BLaER1 treated with 17β-estradiol and CSF1 and Interleukin-3, amounts not matched to agents 10 nM and 100 nM (cell line): ENCODE measurements around the gene CRKL.

ENCODE experiments used
- H3K27ac ChIP-seq, 11 experiments: shearing (Covaris generic); formaldehyde crosslinking; 2 replicates each; pipeline ENCODE4 v1.8.1; 2022
- H3K27me3 ChIP-seq, 11 experiments: shearing (Covaris generic); formaldehyde crosslinking; 2 replicates each; pipeline ENCODE4 v1.8.1; 2022
- H3K36me3 ChIP-seq, 11 experiments: shearing (Covaris generic); formaldehyde crosslinking; 2 replicates each; pipeline ENCODE4 v1.8.1; 2022
- H3K4me1 ChIP-seq, 10 experiments: shearing (Covaris generic); formaldehyde crosslinking; 2 replicates each; pipeline ENCODE4 v1.8.1; 2022
- H3K4me2 ChIP-seq, 11 experiments: shearing (Covaris generic); formaldehyde crosslinking; 2 replicates each; pipeline ENCODE4 v1.8.1; 2022
- H3K4me3 ChIP-seq, 10 experiments: shearing (Covaris generic); formaldehyde crosslinking; 2 replicates each; pipeline ENCODE4 v1.8.1; 2022
- H3K9ac ChIP-seq, 11 experiments: shearing (Covaris generic); formaldehyde crosslinking; 2 replicates each; pipeline ENCODE4 v1.8.1; 2022
- H3K9me3 ChIP-seq, 11 experiments: shearing (Covaris generic); formaldehyde crosslinking; replicated peaks in 1 of 11; 2 replicates each; pipeline ENCODE4 v1.8.1; 2022
- H4K20me1 ChIP-seq, 11 experiments: shearing (Covaris generic); formaldehyde crosslinking; 2 replicates each; pipeline ENCODE4 v1.8.1; 2022
- Cebpa-rat ChIP-seq, 11 experiments: shearing (Covaris generic); IDR thresholded peaks; 2 replicates each; pipeline ENCODE4 v1.8.1; 2022

CRKL gene

DNA sequence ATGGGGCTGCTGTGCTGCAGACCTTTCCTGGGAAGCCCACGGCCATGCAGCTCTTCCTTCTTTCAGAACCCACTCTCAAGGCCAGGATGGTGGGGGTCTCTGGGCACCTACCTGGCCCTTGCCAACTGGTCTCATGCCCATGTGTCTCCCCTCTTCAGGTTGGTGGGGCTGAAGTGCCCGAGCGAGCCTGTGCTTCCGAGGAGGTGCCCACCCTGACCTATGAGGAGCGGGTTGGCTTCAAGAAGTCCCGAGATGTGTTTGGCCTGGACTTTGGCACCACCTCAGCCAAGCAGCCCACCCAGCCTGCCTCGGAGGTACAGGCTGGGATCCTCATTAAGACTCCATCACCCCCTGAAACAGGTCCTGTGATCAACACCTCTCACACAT lies 74.8 kb downstream of the CRKL start:
- Histone ChIP-seq H3K27me3 (no peaks in the 10 kb centered on the region), H3K36me3 (peaks cover 39 to 91% (median 83%) of the 10 kb centered on the region in 11 experiments), H3K4me1 (peaks cover 12 to 21% (median 19%) of the 10 kb centered on the region in 10 experiments), H3K4me3 (no peak overlapping the region), H4K20me1 (peaks cover 0 to 96% (median 17%) of the 10 kb centered on the region in 11 experiments; a peak in 14 of 22 replicates), H3K27ac (no peak overlapping the region), H3K9ac (no peak overlapping the region), H3K4me2 (no peak overlapping the region), H3K9me3 (no peaks in the 10 kb centered on the region)
- TF ChIP-seq Cebpa-rat (IDR thresholded peaks at IDR 0.05), result no peak

DNA sequence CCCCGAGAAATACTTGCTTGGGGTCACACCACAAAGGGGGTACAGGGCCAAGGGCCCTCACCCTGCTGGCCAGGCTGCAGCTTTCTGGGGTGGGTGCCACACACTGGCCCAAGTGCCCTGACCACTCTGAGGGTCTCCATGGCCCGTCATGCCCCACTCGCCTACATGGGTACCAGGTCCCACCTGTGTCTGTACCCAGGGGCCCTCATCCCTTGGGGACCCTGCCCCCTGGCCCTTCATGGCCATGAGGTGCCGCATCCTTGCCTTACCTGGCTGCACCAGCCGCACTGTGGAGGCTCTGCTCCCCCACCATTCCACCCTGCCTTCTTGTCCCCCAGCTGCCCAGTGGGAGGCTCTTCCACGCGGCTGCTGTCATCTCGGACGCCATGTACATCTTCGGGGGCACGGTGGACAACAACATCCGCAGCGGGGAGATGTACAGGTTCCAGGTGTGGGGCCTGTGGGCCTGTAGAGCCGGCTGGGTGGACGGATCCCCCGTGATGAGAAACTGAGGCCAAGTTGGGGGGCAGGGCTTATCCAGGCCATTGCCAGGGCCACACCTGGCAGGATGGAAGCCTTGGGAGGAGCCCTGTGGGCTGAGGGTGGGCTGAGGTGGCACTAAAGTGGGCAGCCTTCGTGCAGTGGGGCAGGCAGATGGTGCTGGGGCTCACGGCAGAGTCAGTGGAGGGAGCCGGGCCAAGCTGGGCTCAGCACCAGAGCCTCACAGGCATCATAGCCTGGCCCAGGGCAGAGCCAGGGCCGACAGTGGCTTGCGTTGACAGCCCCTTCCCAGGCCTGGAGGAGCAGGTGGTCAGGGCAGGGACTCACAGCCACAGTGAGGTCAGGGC lies 75.5 kb downstream of the CRKL start:
- H3K9ac ChIP-seq, result no peak overlapping the region
- peaks cover 0 to 98% (median 22%) of the 10 kb centered on the region in 11 experiments; a peak in 14 of 22 replicates for H4K20me1 ChIP-seq
- H3K4me2 ChIP-seq, result no peak overlapping the region
- peaks cover 37 to 91% (median 83%) of the 10 kb centered on the region in 11 experiments for H3K36me3 ChIP-seq
- H3K27me3 ChIP-seq, result no peaks in the 10 kb centered on the region
- H3K4me1 ChIP-seq, result peaks cover 12 to 21% (median 19%) of the 10 kb centered on the region in 10 experiments
- no peak overlapping the region for H3K27ac ChIP-seq
- no peaks in the 10 kb centered on the region for H3K9me3 ChIP-seq
- no peak overlapping the region for H3K4me3 ChIP-seq
- TF ChIP-seq Cebpa-rat (IDR thresholded peaks at IDR 0.05), result no peak

DNA sequence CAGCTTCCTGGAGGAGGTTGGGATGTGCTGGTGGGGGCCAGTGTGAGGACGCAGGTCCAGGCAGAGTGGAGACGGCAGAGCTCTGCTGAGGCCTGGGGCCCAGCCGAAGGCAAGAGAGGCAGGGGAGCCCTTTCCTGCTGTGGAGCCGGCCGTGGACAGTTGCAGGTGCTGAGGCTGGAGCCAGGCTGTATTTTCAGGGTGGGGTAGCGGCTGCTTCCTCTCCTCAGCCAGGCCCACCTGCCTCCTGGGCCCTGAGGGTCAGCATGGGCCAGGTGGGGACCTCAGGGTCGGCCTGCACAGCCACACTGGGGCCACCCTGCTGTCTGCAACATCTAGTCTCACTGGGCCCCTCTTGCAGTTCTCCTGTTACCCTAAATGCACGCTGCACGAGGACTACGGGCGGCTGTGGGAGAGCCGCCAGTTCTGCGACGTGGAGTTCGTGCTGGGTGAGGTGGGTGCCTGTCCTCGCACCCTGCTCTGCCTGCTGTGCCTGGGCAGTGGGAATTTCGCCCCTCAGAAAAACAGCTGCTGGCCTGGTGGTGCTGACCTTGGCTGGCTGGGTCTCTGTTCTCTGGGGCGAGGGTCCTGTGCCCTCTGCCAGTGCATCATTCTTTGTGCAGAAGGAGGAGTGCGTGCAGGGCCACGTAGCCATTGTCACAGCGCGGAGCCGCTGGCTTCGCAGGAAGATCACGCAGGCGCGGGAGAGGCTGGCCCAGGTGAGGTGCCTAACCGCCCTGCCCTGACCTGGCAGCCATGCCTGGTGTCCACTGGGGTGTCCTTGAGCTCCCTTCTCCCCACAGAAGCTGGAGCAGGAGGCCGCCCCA lies 76.3 kb downstream of the CRKL start:
- no peak for TF ChIP-seq Cebpa-rat (IDR thresholded peaks at IDR 0.05)
- no peak overlapping the region for H3K4me2 ChIP-seq
- H4K20me1 ChIP-seq, result peaks cover 0 to 98% (median 31%) of the 10 kb centered on the region in 11 experiments; a peak in 16 of 22 replicates
- no peak overlapping the region for H3K27ac ChIP-seq
- no peaks in the 10 kb centered on the region for H3K27me3 ChIP-seq
- H3K9ac ChIP-seq, result no peak overlapping the region
- no peaks in the 10 kb centered on the region for H3K9me3 ChIP-seq
- peaks cover 10 to 24% (median 17%) of the 10 kb centered on the region in 10 experiments for H3K4me1 ChIP-seq
- H3K4me3 ChIP-seq, result no peak overlapping the region
- peaks cover 37 to 91% (median 83%) of the 10 kb centered on the region in 11 experiments for H3K36me3 ChIP-seq

DNA sequence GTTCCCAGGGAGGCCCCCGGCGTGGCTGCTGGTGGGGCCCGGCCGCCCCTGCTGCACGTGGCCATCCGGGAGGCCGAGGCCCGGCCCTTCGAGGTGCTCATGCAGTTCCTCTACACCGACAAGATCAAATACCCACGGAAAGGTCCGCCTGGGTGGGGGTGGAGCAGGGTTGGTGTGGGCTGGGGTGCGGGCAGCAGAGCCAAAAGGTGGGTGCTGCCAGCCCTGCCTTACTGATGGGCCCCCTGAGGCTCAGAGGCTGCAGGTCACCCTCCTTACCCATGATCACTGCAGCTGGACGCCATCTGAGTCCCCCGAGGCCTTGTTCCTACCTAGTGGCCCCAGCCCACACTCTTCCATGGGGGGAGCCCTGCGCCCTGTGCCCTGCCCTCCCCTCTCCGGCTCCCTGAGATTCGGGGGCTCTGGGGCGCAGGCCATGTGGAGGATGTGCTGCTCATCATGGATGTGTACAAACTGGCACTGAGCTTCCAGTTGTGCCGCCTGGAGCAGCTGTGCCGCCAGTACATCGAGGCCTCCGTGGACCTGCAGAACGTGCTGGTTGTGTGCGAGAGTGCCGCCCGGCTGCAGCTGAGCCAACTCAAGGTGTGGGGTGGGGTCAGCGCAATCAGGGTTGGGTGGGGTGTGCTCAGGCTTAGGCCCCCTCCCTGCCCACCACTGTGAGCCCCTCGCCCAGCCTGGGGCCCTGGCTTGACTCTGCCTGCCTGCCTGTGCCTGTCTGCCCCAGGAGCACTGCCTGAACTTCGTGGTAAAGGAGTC lies 77.1 kb downstream of the CRKL start:
- H3K9ac ChIP-seq, result no peak overlapping the region
- H3K36me3 ChIP-seq, result peaks cover 41 to 95% (median 86%) of the 10 kb centered on the region in 11 experiments
- TF ChIP-seq Cebpa-rat (IDR thresholded peaks at IDR 0.05), result no peak

DNA sequence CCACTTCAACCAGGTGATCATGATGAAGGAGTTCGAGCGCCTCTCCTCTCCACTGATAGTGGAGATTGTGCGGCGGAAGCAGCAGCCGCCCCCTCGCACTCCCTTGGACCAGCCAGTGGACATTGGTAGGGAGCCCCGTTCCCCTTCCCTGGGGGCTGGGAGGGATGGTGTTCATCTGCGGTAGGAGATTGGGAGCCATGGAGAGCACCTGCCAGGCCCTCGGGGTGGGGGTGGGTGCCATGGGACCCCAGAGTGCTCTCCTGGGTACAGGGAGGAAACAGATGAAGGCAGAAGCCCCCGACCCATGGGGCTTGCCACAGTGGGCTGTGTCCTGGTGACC lies 77.7 kb downstream of the CRKL start:
- Histone ChIP-seq H3K4me2 (no peak overlapping the region), H3K9ac (no peak overlapping the region), H3K9me3 (no peaks in the 10 kb centered on the region), H3K4me3 (no peak overlapping the region), H4K20me1 (peaks cover 0 to 98% (median 43%) of the 10 kb centered on the region in 11 experiments; a peak in 17 of 22 replicates), H3K27ac (no peak overlapping the region), H3K36me3 (peaks cover 47 to 97% (median 91%) of the 10 kb centered on the region in 11 experiments), H3K27me3 (no peaks in the 10 kb centered on the region), H3K4me1 (peaks cover 5 to 20% (median 11%) of the 10 kb centered on the region in 10 experiments)
- no peak for TF ChIP-seq Cebpa-rat (IDR thresholded peaks at IDR 0.05)

More for the DNA sequence above, 77.1 kb downstream of the CRKL start:
- H3K27ac ChIP-seq, result no peak overlapping the region
- H3K4me2 ChIP-seq, result no peak overlapping the region
- no peaks in the 10 kb centered on the region for H3K27me3 ChIP-seq
- no peaks in the 10 kb centered on the region for H3K9me3 ChIP-seq
- H3K4me3 ChIP-seq, result no peak overlapping the region
- H4K20me1 ChIP-seq, result peaks cover 0 to 98% (median 39%) of the 10 kb centered on the region in 11 experiments; a peak in 17 of 22 replicates
- H3K4me1 ChIP-seq, result peaks cover 2 to 21% (median 11%) of the 10 kb centered on the region in 10 experiments; a peak in 19 of 20 replicates

DNA sequence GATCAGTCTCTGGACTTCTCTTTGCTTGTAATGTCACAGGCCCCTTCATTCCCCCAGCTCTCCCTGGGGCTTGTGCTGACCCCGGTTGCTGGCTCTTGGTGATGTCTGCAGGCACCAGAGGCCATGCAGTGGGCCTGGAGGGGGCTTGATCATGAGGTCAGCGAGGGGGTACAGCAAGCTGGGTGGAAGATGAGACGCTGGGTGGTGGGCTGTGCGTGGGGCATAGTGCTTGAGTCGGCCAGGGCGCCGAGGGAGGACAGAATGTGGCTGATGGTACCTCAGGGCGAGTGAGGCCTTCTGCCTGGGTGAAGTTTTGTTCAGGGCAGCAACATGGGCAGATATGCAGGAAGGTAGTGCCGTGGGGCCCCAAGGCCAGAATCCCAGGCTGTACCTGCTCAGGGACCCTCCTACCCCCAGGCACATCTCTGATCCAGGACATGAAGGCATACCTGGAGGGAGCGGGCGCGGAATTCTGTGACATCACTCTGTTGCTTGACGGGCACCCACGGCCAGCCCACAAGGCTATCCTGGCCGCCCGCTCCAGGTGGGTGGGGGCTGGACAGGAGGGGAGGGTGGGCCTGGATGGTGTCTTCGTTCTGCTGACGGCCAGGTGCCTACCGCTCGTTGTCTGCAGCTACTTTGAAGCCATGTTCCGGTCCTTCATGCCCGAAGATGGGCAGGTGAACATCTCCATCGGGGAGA lies 78.3 kb downstream of the CRKL start:
- H3K36me3 ChIP-seq, result peaks cover 52 to 99% (median 92%) of the 10 kb centered on the region in 11 experiments
- no peak overlapping the region for H3K27ac ChIP-seq
- H3K9ac ChIP-seq, result no peak overlapping the region
- H3K4me1 ChIP-seq, result peaks cover 11 to 20% (median 13%) of the 10 kb centered on the region in 10 experiments
- no peak for TF ChIP-seq Cebpa-rat (IDR thresholded peaks at IDR 0.05)
- no peaks in the 10 kb centered on the region for H3K9me3 ChIP-seq
- no peak overlapping the region for H3K4me3 ChIP-seq
- peaks cover 0 to 98% (median 49%) of the 10 kb centered on the region in 11 experiments; a peak in 18 of 22 replicates for H4K20me1 ChIP-seq
- no peak overlapping the region for H3K4me2 ChIP-seq
- H3K27me3 ChIP-seq, result no peaks in the 10 kb centered on the region

DNA sequence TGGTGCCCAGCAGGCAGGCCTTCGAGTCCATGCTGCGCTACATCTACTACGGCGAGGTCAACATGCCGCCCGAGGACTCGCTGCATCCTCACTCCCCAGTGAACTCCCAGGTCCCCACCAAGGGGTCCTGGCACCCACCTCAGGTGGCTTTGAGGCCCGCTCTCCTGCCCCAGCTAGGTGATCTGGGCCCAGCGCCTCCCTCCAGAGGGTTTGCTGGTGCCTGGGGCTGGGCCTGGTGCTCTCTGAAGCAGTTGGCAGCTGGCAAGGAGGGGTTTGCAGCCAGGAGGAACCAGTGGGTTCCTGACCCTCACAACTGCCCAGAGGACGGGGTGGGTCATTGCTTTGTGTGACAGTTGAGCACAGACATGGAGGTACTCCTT lies 78.8 kb downstream of the CRKL start:
- H4K20me1 ChIP-seq, result peaks cover 0 to 98% (median 50%) of the 10 kb centered on the region in 11 experiments; a peak in 18 of 22 replicates
- H3K4me2 ChIP-seq, result no peak overlapping the region
- H3K9me3 ChIP-seq, result no peaks in the 10 kb centered on the region
- H3K4me3 ChIP-seq, result no peak overlapping the region
- TF ChIP-seq Cebpa-rat (IDR thresholded peaks at IDR 0.05), result no peak
- H3K27ac ChIP-seq, result no peak overlapping the region
- H3K36me3 ChIP-seq, result peaks cover 52 to 96% (median 90%) of the 10 kb centered on the region in 11 experiments
- no peaks in the 10 kb centered on the region for H3K27me3 ChIP-seq
- H3K4me1 ChIP-seq, result peaks cover 17 to 24% (median 18%) of the 10 kb centered on the region in 10 experiments
- no peak overlapping the region for H3K9ac ChIP-seq
